Breast epithelium (tissue), 4 donors: ENCODE data around the gene IGSF21. TPM values are rescaled to one million over a fixed set of nuclear protein-coding genes. Genes with fewer than 3 reads are reported as not detected.

ENCODE experiments used
- DNase-seq, 2 donors: peaks; one replicate each; pipeline ENCODE4 v3.0.0-alpha.2; 2019; ENCODE audit warnings: low spot score in 2 of 2
- H3K27ac ChIP-seq, 2 donors: fragments of 200-600 bp; sonication (generic) in 1 of 2; one replicate each; pipeline ENCODE4 v1.5.1; 2016 to 2019; ENCODE audit warnings: mild to moderate bottlenecking in 1 of 2
- H3K27me3 ChIP-seq, 2 donors: fragments of 200-600 bp; sonication (generic) in 1 of 2; one replicate each; pipeline versions ENCODE4 v1.5.1 to v1.6.0; 2017 to 2019; ENCODE audit warnings: control low read depth in 1 of 2, mild to moderate bottlenecking in 1 of 2
- H3K36me3 ChIP-seq: fragments of 200-600 bp; one replicate; pipeline ENCODE4 v1.5.1; 2019
- H3K4me1 ChIP-seq, 2 donors: fragments of 200-600 bp; sonication (generic); one replicate each; pipeline ENCODE4 v1.5.1; 2016 to 2019; ENCODE audit warnings: control low read depth in 1 of 2
- H3K4me3 ChIP-seq, 3 donors: fragments of 200-600 bp; sonication (generic); 1 replicate in 2 of 3; 2 replicates in 1 of 3; pipeline ENCODE4 v1.5.1; 2016 to 2019; ENCODE audit warnings: mild to moderate bottlenecking in 3 of 3, moderate library complexity in 2 of 3
- H3K9me3 ChIP-seq, 2 donors: fragments of 200-600 bp; sonication (generic) in 1 of 2; one replicate each; pipeline ENCODE4 v1.5.1; 2016 to 2019; ENCODE audit warnings: control low read depth in 1 of 2
- POLR2A ChIP-seq: fragments of 450-650 bp; IDR thresholded peaks from one replicate; pipeline ENCODE4 v1.6.1; 2016; ENCODE audit warnings: antibody characterized with exemption, mild to moderate bottlenecking, moderate library complexity
- POLR2AphosphoS5 ChIP-seq, 3 donors: sonication (generic); formaldehyde crosslinking; IDR thresholded peaks; one replicate each; pipeline ENCODE4 v1.6.1; 2017; ENCODE audit warnings: antibody characterized with exemption in 3 of 3
- intact Hi-C: fragments of 100-400 bp; cut with DNase I; formaldehyde crosslinking; loops from one replicate; pipeline ENCODE4 v1.15.1; 2023; ENCODE audit warnings: low total_unique reads
- total RNA-seq, 3 donors: library from RNA; depleted of rRNA; stranded (reverse); fragments of >200 nt; gene quantifications; one replicate each; pipeline ENCODE4 v1.1.0, GENCODE V29; 2016
- TF ChIP-seq, protein P1 (sequence below), 3 donors: fragments of 450-650 bp; IDR thresholded peaks; one replicate each; pipeline ENCODE4 v1.5.1; 2016 to 2017; ENCODE audit warnings: antibody characterized with exemption in 3 of 3, mild to moderate bottlenecking in 3 of 3, moderate library complexity in 3 of 3

The IGSF21 gene
- total RNA-seq, 3 donors from 2014 or later: 4.8 to 9.5 (median 4.8) TPM

DNA sequence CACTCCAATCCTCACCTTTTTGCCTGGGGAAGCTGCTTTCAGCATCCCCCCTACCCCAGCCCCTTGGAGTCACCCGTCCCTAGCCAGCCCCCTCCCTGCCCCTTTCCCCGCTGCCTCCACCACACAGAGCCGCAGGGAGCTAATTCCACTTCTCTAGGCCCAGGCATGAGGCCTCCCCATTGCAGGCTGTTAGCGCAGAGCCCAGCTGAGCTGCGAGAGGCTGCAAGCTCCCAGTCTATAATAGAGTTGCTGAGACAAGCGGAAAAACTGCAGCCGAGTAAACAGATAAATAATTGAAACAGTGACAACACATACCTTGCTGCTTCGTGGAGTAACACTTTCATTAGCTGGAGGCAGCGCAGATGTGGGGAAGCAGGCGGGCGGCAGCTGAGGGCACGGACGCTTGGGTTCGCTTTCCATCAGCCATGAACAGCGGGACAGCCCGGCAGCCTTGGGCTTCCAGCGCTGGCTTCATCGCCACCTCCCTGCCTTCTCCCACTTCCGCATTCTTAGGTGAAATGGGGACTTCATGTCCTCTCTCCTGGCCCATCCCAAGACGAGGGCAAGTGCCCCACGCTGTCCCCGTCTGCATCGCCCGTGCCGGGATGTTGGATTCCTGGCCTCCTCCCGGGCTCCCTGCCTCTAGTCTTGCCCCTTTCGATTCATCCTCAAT, 183.3 kb downstream of the IGSF21 start:
- Histone ChIP-seq H3K9me3 (no peaks in the 10 kb centered on the region), H3K4me1 (no peaks in the 10 kb centered on the region), H3K4me3 (no peak overlapping the region), H3K36me3 (no peaks in the 10 kb centered on the region), H3K27ac (no peak overlapping the region), H3K27me3 (peaks cover 0 to 40% of the 10 kb centered on the region in 2 donors)
- no peak for DNase-seq
- intact Hi-C loops: no loop called here
- TF ChIP-seq, protein P1, sequence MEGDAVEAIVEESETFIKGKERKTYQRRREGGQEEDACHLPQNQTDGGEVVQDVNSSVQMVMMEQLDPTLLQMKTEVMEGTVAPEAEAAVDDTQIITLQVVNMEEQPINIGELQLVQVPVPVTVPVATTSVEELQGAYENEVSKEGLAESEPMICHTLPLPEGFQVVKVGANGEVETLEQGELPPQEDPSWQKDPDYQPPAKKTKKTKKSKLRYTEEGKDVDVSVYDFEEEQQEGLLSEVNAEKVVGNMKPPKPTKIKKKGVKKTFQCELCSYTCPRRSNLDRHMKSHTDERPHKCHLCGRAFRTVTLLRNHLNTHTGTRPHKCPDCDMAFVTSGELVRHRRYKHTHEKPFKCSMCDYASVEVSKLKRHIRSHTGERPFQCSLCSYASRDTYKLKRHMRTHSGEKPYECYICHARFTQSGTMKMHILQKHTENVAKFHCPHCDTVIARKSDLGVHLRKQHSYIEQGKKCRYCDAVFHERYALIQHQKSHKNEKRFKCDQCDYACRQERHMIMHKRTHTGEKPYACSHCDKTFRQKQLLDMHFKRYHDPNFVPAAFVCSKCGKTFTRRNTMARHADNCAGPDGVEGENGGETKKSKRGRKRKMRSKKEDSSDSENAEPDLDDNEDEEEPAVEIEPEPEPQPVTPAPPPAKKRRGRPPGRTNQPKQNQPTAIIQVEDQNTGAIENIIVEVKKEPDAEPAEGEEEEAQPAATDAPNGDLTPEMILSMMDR (IDR thresholded peaks at IDR 0.05): no peak
- TF ChIP-seq POLR2AphosphoS5 (IDR thresholded peaks at IDR 0.05): no peak
- TF ChIP-seq POLR2A: no peak

DNA sequence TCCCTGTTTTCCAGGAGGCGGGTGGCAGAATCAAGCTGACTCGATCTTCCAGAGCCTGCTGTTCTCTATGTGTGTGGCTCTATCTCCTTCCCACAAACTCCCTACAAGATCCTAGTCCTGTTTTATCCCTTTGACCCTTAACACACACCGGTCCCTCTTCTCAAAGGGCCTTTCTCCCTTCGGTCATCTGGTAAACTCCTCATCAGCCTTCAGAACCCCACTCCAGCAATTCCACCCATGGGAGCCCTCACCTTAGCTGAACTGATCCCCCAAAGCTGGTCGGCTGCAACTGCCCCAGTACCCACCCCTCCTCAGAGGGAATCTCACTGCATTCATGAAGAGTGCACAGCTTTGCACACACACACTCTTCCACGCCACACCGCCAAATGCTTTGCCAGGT, 184.9 kb downstream of the IGSF21 start:
- no peak overlapping the region for H3K4me3 ChIP-seq
- TF ChIP-seq POLR2AphosphoS5 (IDR thresholded peaks at IDR 0.05) (no peak), POLR2A (no peak)
- TF ChIP-seq, protein P1 (IDR thresholded peaks at IDR 0.05): no peak
- H3K4me1 ChIP-seq: no peaks in the 10 kb centered on the region
- H3K27ac ChIP-seq: no peak overlapping the region
- H3K36me3 ChIP-seq: no peaks in the 10 kb centered on the region
- H3K9me3 ChIP-seq: no peaks in the 10 kb centered on the region
- intact Hi-C loops: no loop called here
- peaks cover 0 to 45% of the 10 kb centered on the region in 2 donors for H3K27me3 ChIP-seq
- DNase-seq: no peak

DNA sequence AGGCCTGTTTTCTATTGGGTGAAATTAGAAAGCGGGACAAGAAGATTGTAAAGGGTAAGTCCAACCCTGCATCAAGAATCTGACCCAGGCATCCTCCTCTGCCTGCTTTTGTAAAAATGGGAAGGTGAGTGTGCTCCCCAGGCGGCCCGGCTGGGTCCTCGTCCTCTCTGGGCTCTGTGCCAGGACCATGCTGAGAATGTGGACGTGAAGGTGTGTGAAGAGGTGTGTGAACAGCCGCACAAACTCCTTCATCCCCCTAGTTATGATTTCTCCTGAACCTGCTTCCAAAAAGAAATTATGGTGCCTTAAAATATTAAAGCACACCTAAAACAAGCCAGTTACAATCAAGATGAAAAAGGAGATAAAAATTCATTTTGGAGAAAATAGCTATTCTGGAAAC, 185.7 kb downstream of the IGSF21 start:
- TF ChIP-seq POLR2A: no peak
- no peak for TF ChIP-seq POLR2AphosphoS5 (IDR thresholded peaks at IDR 0.05)
- TF ChIP-seq, protein P1 (IDR thresholded peaks at IDR 0.05): no peak
- intact Hi-C loops: no loop called here
- Histone ChIP-seq H3K27me3 (peaks cover 0 to 45% of the 10 kb centered on the region in 2 donors), H3K4me1 (no peaks in the 10 kb centered on the region), H3K4me3 (no peak overlapping the region), H3K27ac (no peak overlapping the region), H3K36me3 (no peaks in the 10 kb centered on the region), H3K9me3 (no peaks in the 10 kb centered on the region)
- DNase-seq: no peak

DNA sequence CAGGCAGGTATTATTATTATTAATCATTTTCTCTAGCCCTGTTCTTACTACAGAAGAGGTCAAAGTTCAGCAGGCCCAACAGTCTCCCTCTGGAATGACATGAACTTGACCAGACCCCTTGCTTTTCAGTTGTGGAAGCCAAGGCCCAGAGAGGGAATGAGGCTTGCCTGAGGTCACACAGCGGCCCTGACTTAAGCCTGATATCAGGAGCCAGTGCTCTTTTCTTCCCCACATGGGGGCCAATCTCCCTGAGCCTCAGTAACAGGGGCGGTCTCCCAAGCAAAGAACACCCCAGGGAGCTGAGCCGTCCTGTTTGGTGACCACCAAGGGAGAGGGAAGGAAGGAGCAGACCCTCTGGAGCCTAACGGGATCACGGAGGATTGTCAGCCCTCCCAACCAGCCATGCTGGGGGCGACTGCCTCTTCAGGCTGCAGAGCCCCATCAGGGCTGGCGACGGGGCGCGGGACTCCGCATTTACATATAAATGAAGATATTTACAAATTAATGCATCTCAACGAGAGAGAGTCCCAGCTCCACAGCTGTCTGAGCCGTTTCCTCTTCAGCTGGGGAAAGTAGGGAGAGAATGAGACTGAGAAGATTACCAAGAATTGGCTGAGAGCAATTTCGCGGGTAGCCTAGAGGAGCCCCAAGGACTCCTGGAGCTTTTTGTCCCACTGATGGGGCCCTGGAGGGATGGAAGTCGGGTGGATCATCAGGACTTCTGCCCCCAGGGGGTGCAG, 187.0 kb downstream of the IGSF21 start:
- TF ChIP-seq POLR2AphosphoS5 (IDR thresholded peaks at IDR 0.05) (no peak), POLR2A (no peak)
- TF ChIP-seq, protein P1 (IDR thresholded peaks at IDR 0.05): no peak
- no peaks in the 10 kb centered on the region for H3K4me1 ChIP-seq
- DNase-seq: no peak
- intact Hi-C loops: no loop called here
- peaks cover 0 to 44% of the 10 kb centered on the region in 2 donors for H3K27me3 ChIP-seq
- no peak overlapping the region for H3K27ac ChIP-seq
- H3K9me3 ChIP-seq: no peaks in the 10 kb centered on the region
- H3K36me3 ChIP-seq: no peaks in the 10 kb centered on the region
- H3K4me3 ChIP-seq: no peak overlapping the region
